ENCODE results near the gene MBNL2.

GRCh38 chr13:97193577-97193976 is 28.6 kb upstream of the MBNL2 start:
- TF ChIP-seq, protein P1, sequence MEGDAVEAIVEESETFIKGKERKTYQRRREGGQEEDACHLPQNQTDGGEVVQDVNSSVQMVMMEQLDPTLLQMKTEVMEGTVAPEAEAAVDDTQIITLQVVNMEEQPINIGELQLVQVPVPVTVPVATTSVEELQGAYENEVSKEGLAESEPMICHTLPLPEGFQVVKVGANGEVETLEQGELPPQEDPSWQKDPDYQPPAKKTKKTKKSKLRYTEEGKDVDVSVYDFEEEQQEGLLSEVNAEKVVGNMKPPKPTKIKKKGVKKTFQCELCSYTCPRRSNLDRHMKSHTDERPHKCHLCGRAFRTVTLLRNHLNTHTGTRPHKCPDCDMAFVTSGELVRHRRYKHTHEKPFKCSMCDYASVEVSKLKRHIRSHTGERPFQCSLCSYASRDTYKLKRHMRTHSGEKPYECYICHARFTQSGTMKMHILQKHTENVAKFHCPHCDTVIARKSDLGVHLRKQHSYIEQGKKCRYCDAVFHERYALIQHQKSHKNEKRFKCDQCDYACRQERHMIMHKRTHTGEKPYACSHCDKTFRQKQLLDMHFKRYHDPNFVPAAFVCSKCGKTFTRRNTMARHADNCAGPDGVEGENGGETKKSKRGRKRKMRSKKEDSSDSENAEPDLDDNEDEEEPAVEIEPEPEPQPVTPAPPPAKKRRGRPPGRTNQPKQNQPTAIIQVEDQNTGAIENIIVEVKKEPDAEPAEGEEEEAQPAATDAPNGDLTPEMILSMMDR (IDR thresholded peaks at IDR 0.05): no peak
- TF ChIP-seq POLR2AphosphoS5 (IDR thresholded peaks at IDR 0.05) (no peak), EP300 (IDR thresholded peaks at IDR 0.05) (no peak), POLR2A (IDR thresholded peaks at IDR 0.05) (no peak)
